Tibial artery (tissue), 4 donors: ENCODE measurements around the gene GVQW3.

Experiments
- DNase-seq, 2 donors: peaks; one replicate each; pipeline ENCODE4 v3.0.0-alpha.2; 2019
- H3K27ac ChIP-seq, 2 donors: fragments of 200-600 bp; sonication (generic) in 1 of 2; 1 replicate in 1 of 2; 2 replicates in 1 of 2; pipeline ENCODE4 v1.5.1; 2018 to 2019; ENCODE audit warnings: mild to moderate bottlenecking in 1 of 2
- H3K27me3 ChIP-seq, 2 donors: fragments of 200-600 bp; sonication (generic) in 1 of 2; one replicate each; pipeline versions ENCODE4 v1.5.1 to v1.6.0; 2016 to 2019
- H3K36me3 ChIP-seq, 3 donors: fragments of 200-600 bp; sonication (generic) in 2 of 3; one replicate each; pipeline ENCODE4 v1.5.1; 2016 to 2019; ENCODE audit warnings: mild to moderate bottlenecking in 2 of 3
- H3K4me1 ChIP-seq, 4 donors: fragments of 200-600 bp; sonication (generic) in 2 of 4; 1 replicate in 3 of 4; 2 replicates in 1 of 4; pipeline ENCODE4 v1.5.1; 2016 to 2019
- H3K4me3 ChIP-seq, 2 donors: fragments of 200-600 bp; sonication (generic) in 1 of 2; 1 replicate in 1 of 2; 2 replicates in 1 of 2; pipeline ENCODE4 v1.5.1; 2018 to 2019; ENCODE audit warnings: mild to moderate bottlenecking in 2 of 2
- H3K9me3 ChIP-seq, 3 donors: fragments of 200-600 bp; sonication (generic) in 1 of 3; one replicate each; pipeline ENCODE4 v1.5.1; 2016 to 2019
- CTCF ChIP-seq, 2 experiments: fragments of 200-600 bp in 1 of 2; fragments of 450-650 bp in 1 of 2; IDR thresholded peaks; one replicate each; pipeline ENCODE4 v1.5.1; 2017 to 2019; ENCODE audit warnings: antibody characterized with exemption in 2 of 2, mild to moderate bottlenecking in 1 of 2, moderate library complexity in 1 of 2
- intact Hi-C: fragments of 100-400 bp; cut with DNase I; formaldehyde crosslinking; loops from one replicate; pipeline ENCODE4 v1.15.0; 2023; ENCODE audit warnings: low total_unique reads

GVQW3 gene

GRCh38 chr11:76361776-76362175 is 19.3 kb upstream of the GVQW3 start:
- H3K9me3 ChIP-seq: no peaks in the 10 kb centered on the region
- peaks cover 0 to 8% (median 4%) of the 10 kb centered on the region in 3 donors for H3K36me3 ChIP-seq
- H3K27ac ChIP-seq: peak overlapping the region; percentile 45 to 67
- no peak for TF ChIP-seq CTCF (IDR thresholded peaks at IDR 0.05)
- peaks cover 0 to 34% (median 3%) of the 10 kb centered on the region in 4 donors for H3K4me1 ChIP-seq
- intact Hi-C loops: no loop called here
- no peak overlapping the region for H3K4me3 ChIP-seq
- DNase-seq: no peak
- no peaks in the 10 kb centered on the region for H3K27me3 ChIP-seq

DNA sequence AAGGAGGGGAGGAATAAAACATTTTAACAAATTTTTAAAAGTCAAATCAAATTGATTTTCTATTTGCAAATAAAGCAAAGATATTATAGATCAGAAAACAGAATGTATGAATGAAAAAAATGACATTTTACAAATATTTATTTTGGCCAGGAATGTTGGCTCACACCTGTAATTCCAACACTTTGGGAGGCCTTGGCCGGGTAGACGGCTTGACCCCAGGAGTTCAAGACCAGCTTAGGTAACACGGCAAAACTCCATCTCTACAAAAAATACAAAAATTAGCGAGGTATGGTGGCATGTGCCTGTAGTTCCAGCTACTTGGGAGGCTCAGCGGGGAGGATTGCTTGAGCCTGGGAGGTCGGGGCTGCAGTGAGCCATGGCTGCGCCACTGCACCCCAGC is 18.4 kb upstream of the GVQW3 start:
- Histone ChIP-seq H3K9me3 (no peaks in the 10 kb centered on the region), H3K4me3 (no peak overlapping the region), H3K27me3 (no peaks in the 10 kb centered on the region), H3K36me3 (peaks cover 0 to 8% (median 0%) of the 10 kb centered on the region in 3 donors), H3K4me1 (peaks cover 0 to 41% (median 8%) of the 10 kb centered on the region in 4 donors), H3K27ac (peak overlapping the region; percentile 45 to 67)
- TF ChIP-seq CTCF (IDR thresholded peaks at IDR 0.05): no peak
- DNase-seq: no peak
- intact Hi-C loops: no loop called here

DNA sequence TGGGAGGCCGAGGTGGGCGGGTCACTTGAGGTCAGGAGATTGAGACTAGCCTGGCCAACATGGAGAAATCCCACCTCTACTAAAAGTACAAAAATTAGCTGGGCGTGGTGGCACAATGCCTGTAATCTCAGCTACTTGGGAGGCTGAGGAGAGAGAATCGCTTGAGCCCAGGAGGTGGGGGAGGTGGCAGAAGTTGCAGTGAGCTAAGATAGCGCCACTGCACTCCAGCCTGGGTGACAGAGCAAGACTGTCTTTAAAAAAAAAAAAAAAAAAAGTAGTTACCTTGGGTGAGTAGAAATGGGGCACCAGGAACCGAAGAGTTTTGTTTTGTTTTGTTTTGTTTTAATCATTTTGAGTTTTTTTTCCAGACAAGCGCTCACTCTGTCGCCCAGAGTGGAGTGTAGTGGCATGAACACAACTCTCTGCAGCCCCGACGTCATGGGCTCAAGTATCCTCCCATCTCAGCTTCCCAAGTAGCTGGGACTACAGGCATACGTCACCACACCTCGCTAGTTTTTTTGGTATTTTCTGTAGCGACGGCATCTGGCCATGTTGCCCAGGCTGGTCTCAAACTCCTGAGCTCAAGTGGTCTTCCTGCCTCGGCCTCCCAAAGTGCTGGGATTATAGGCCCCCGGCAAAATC is 16.0 kb upstream of the GVQW3 start:
- no peak for DNase-seq
- Histone ChIP-seq H3K27me3 (no peaks in the 10 kb centered on the region), H3K36me3 (no peaks in the 10 kb centered on the region), H3K27ac (no peak overlapping the region), H3K4me3 (no peak overlapping the region), H3K9me3 (no peaks in the 10 kb centered on the region), H3K4me1 (peaks cover 0 to 62% (median 10%) of the 10 kb centered on the region in 4 donors)
- TF ChIP-seq CTCF (IDR thresholded peaks at IDR 0.05): no peak
- intact Hi-C loops: no loop called here

DNA sequence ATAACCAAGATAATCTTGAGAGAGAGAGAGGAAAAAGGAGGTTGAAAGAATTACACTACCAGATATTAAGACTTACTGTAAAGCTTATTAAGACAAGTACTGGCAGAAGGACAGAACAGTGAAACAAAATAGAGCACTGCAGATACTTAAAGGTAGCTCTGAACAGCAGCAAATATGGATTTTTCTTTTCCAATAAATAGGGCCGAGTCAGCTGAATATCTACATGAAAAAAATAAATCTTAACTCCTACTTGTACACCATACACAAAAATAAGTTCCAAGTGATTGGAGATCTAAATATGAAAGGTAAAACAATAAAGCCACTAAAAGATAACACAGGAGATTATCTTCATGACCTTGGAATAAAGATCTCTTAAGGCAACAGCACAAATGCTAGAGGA is 12.6 kb upstream of the GVQW3 start:
- no peaks in the 10 kb centered on the region for H3K9me3 ChIP-seq
- peaks cover 0 to 47% (median 11%) of the 10 kb centered on the region in 4 donors for H3K4me1 ChIP-seq
- intact Hi-C loops: no loop called here
- H3K36me3 ChIP-seq: no peaks in the 10 kb centered on the region
- no peak for DNase-seq
- H3K27ac ChIP-seq: no peak overlapping the region
- TF ChIP-seq CTCF (IDR thresholded peaks at IDR 0.05): no peak
- no peaks in the 10 kb centered on the region for H3K27me3 ChIP-seq
- no peak overlapping the region for H3K4me3 ChIP-seq

DNA sequence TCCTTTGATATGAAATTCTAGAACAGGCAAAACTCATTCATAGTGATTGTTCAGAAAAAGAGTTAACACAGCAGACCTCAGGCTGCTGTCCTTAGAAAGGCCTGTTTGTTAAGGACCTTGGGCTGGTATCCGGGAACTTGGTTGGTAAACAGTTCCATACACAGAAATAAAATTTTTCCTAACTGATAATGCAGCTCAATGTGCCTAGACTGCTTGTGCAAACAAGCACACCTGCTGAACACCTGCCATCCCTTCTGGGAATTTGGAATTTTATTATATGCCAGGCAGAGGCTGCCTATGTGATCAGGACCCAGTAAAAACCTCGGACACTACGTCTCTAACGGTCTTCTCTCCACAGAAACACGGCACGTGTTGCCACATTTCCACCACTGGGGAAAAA is 11.7 kb upstream of the GVQW3 start:
- peaks cover 0 to 47% (median 11%) of the 10 kb centered on the region in 4 donors for H3K4me1 ChIP-seq
- no peak overlapping the region for H3K27ac ChIP-seq
- intact Hi-C loops: no loop called here
- no peak for DNase-seq
- no peak for TF ChIP-seq CTCF (IDR thresholded peaks at IDR 0.05)
- no peaks in the 10 kb centered on the region for H3K27me3 ChIP-seq
- H3K36me3 ChIP-seq: no peaks in the 10 kb centered on the region
- H3K4me3 ChIP-seq: no peak overlapping the region
- no peaks in the 10 kb centered on the region for H3K9me3 ChIP-seq
